Ishikawa (cell line): ENCODE data around the gene ABI3.

Source experiments
- CEBPB ChIP-seq: IDR thresholded peaks from 2 replicates; pipeline ENCODE4 v1.6.1; 2012
- CREB1 ChIP-seq: IDR thresholded peaks from 2 replicates; pipeline ENCODE4 v1.6.1; 2012; ENCODE audit warnings: low read depth
- EGR1 ChIP-seq: IDR thresholded peaks from 2 replicates; pipeline ENCODE4 v1.6.1; 2012
- EP300 ChIP-seq: IDR thresholded peaks from 2 replicates; pipeline ENCODE4 v1.6.1; 2012; ENCODE audit warnings: borderline replicate concordance
- FOXM1 ChIP-seq: IDR thresholded peaks from 2 replicates; pipeline ENCODE4 v1.6.1; 2012; ENCODE audit warnings: low read depth, borderline replicate concordance
- MAX ChIP-seq: IDR thresholded peaks from 2 replicates; pipeline ENCODE4 v1.6.1; 2012
- NFIC ChIP-seq: IDR thresholded peaks from 2 replicates; pipeline ENCODE4 v1.6.1; 2012
- RAD21 ChIP-seq: IDR thresholded peaks from 2 replicates; pipeline ENCODE4 v1.6.1; 2012; ENCODE audit warnings: low read depth
- TAF1 ChIP-seq: IDR thresholded peaks from 2 replicates; pipeline ENCODE4 v1.6.1; 2012; ENCODE audit warnings: low read depth, mild to moderate bottlenecking
- TCF12 ChIP-seq: IDR thresholded peaks from 2 replicates; pipeline ENCODE4 v1.6.1; 2012; ENCODE audit warnings: low read depth
- TEAD4 ChIP-seq: IDR thresholded peaks from 2 replicates; pipeline ENCODE4 v1.6.1; 2012
- YY1 ChIP-seq: IDR thresholded peaks from 2 replicates; pipeline ENCODE4 v1.6.1; 2012; ENCODE audit warnings: low read depth
- ZBTB7A ChIP-seq: IDR thresholded peaks from 2 replicates; pipeline ENCODE4 v1.6.1; 2012; ENCODE audit warnings: low read depth
- TF ChIP-seq, protein P1 (sequence below): IDR thresholded peaks from 2 replicates; pipeline ENCODE4 v1.6.1; 2012
- TF ChIP-seq, protein P2 (sequence below): IDR thresholded peaks from 2 replicates; pipeline ENCODE4 v1.6.1; 2012; ENCODE audit warnings: low read depth, mild to moderate bottlenecking

The ABI3 gene

GRCh38 chr17:49201481-49201927 is 9.0 kb upstream of the ABI3 start:
- TF ChIP-seq FOXM1 (no peak), TEAD4 (no peak), CREB1 (no peak), CEBPB (no peak), EGR1 (no peak), NFIC (no peak), MAX (no peak)

GRCh38 chr17:49203796-49204195 is 6.7 kb upstream of the ABI3 start:
- TF ChIP-seq YY1: no peak
- no peak for TF ChIP-seq CEBPB
- TF ChIP-seq, protein P1, sequence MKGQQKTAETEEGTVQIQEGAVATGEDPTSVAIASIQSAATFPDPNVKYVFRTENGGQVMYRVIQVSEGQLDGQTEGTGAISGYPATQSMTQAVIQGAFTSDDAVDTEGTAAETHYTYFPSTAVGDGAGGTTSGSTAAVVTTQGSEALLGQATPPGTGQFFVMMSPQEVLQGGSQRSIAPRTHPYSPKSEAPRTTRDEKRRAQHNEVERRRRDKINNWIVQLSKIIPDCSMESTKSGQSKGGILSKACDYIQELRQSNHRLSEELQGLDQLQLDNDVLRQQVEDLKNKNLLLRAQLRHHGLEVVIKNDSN: no peak
- no peak for TF ChIP-seq RAD21
- TF ChIP-seq TCF12: no peak
- no peak for TF ChIP-seq CREB1
- TF ChIP-seq EP300: no peak
- TF ChIP-seq TEAD4: no peak
- no peak for TF ChIP-seq MAX
- no peak for TF ChIP-seq FOXM1
- no peak for TF ChIP-seq NFIC

DNA sequence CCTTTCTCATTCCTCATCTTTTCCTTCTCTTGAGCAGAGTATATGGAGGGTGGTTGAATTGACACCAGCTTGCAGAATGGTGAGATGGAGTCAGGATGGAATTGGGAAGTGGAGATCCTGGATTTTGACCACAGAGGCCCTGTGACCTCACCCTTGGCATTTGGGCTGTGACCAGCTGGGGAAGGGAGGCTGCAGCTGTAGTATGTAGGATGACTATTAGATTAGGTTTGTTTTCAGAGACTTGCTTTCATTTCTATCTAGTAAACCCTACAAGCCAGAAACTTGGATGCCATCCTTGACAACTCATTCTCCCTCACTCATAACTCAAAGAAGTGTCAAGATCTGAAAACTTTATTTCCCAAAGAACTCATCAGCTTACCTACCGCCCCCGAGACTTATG is 6.0 kb upstream of the ABI3 start:
- no peak for TF ChIP-seq CREB1
- TF ChIP-seq, protein P1: no peak
- no peak for TF ChIP-seq TCF12
- no peak for TF ChIP-seq FOXM1

DNA sequence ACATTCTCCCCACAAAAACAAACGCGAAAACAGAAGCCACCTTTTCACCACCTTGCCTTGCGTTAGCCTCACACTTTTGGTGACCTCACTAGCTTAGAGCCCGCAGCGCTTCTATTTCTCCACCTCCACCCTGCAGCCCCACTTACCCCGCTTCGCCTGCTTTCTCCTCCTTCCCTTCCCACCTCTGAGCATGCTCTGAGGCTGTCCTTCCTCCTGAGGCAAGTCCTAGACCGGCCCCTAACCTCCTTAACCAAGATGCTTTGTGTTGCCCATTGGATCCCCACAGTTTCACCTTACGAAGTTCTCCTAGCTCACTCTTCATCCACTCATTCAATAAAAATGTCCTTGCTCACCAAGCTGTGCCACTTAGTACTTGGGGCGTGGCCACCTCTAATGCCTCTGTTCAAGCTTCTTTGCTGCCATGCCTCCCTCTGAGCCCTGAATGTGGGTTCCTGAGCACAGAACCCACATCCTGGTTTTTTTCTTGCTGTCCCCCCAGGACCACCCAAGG is 1.4 kb upstream of the ABI3 start:
- TF ChIP-seq FOXM1: no peak
- TF ChIP-seq TAF1: no peak
- no peak for TF ChIP-seq NFIC
- no peak for TF ChIP-seq TEAD4

- TF ChIP-seq, protein P2, sequence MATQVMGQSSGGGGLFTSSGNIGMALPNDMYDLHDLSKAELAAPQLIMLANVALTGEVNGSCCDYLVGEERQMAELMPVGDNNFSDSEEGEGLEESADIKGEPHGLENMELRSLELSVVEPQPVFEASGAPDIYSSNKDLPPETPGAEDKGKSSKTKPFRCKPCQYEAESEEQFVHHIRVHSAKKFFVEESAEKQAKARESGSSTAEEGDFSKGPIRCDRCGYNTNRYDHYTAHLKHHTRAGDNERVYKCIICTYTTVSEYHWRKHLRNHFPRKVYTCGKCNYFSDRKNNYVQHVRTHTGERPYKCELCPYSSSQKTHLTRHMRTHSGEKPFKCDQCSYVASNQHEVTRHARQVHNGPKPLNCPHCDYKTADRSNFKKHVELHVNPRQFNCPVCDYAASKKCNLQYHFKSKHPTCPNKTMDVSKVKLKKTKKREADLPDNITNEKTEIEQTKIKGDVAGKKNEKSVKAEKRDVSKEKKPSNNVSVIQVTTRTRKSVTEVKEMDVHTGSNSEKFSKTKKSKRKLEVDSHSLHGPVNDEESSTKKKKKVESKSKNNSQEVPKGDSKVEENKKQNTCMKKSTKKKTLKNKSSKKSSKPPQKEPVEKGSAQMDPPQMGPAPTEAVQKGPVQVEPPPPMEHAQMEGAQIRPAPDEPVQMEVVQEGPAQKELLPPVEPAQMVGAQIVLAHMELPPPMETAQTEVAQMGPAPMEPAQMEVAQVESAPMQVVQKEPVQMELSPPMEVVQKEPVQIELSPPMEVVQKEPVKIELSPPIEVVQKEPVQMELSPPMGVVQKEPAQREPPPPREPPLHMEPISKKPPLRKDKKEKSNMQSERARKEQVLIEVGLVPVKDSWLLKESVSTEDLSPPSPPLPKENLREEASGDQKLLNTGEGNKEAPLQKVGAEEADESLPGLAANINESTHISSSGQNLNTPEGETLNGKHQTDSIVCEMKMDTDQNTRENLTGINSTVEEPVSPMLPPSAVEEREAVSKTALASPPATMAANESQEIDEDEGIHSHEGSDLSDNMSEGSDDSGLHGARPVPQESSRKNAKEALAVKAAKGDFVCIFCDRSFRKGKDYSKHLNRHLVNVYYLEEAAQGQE: no peak
- TF ChIP-seq MAX: no peak
- TF ChIP-seq NFIC: no peak
- TF ChIP-seq TAF1: no peak
- no peak for TF ChIP-seq TEAD4
- TF ChIP-seq, protein P1: no peak
- no peak for TF ChIP-seq EP300
- TF ChIP-seq EGR1: no peak
- TF ChIP-seq FOXM1: no peak
- no peak for TF ChIP-seq RAD21
- TF ChIP-seq TCF12: no peak
- TF ChIP-seq CREB1: no peak
These were observed 2.9 kb downstream of the ABI3 start for GRCh38 chr17:49213399-49213798.

GRCh38 chr17:49213847-49214246 is 3.3 kb downstream of the ABI3 start:
- no peak for TF ChIP-seq RAD21
- no peak for TF ChIP-seq MAX
- no peak for TF ChIP-seq NFIC
- TF ChIP-seq YY1: no peak
- TF ChIP-seq, protein P2: no peak
- no peak for TF ChIP-seq EP300
- TF ChIP-seq, protein P1: no peak
- TF ChIP-seq TAF1: no peak
- no peak for TF ChIP-seq TEAD4
- no peak for TF ChIP-seq FOXM1
- no peak for TF ChIP-seq CEBPB
- TF ChIP-seq CREB1: no peak
- no peak for TF ChIP-seq TCF12
- no peak for TF ChIP-seq EGR1
- no peak for TF ChIP-seq ZBTB7A
